ENCODE measurements around the gene ZNF19. TPM values are rescaled to one million over a fixed set of nuclear protein-coding genes. Genes with fewer than 3 reads are reported as not detected.
A peak's percentile ranks its signal among the peaks of the same experiment; 100 is the strongest.

ZNF19 gene
- total and polyA plus RNA-seq, 2 donors (not counting 3 experiments of a cell fraction or from before 2014, with no cell fraction given): 0.98 to 2.6 TPM

DNA sequence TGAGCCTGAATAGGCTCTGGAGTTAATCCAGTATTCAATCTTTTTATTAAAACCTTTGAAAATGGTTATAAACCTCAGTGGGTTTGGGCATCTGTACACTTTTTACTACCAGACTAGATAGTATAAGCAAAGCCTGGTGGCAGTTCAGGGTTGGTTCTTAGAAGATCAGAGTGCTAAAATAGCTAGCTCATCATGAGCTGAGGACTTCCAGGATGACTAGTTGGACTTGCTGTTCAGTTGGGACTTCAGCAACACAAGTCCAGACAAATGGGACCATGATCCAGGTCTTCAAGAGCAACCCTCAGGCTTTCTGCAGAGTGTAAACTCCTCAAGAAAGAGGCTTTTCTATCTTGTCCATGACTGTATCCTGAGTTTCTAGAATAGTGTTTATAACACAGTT lies 1.2 kb upstream of the ZNF19 start:
- ChIA-PET CTCF (interaction anchor here (2.5 kb wide), 1 partner anchor 9 kb away, joined by 12 read pairs; no protein-coding TSS in a partner anchor), POLR2A (no interaction called here)
- H3K9ac ChIP-seq (replicated peaks; ENCODE audit: extremely low read depth, insufficient read depth, low read length): no peak overlapping the region
- DNase-seq (ENCODE audit: low read depth, low spot score) (no peak), FAIRE-seq (no peak)
- H3K4me2 ChIP-seq (ENCODE audit: insufficient read depth, low read length): no peak overlapping the region
- BruUV-seq (replicated peaks): no TSS peak
- dilution Hi-C loops (cut with MboI; ENCODE audit: extremely low pct_ligation_motif_present, low sequenced_read_pairs): no loop called here
- TF ChIP-seq, protein P1, sequence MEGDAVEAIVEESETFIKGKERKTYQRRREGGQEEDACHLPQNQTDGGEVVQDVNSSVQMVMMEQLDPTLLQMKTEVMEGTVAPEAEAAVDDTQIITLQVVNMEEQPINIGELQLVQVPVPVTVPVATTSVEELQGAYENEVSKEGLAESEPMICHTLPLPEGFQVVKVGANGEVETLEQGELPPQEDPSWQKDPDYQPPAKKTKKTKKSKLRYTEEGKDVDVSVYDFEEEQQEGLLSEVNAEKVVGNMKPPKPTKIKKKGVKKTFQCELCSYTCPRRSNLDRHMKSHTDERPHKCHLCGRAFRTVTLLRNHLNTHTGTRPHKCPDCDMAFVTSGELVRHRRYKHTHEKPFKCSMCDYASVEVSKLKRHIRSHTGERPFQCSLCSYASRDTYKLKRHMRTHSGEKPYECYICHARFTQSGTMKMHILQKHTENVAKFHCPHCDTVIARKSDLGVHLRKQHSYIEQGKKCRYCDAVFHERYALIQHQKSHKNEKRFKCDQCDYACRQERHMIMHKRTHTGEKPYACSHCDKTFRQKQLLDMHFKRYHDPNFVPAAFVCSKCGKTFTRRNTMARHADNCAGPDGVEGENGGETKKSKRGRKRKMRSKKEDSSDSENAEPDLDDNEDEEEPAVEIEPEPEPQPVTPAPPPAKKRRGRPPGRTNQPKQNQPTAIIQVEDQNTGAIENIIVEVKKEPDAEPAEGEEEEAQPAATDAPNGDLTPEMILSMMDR (IDR thresholded peaks at IDR 0.05; ENCODE audit: extremely low read depth in 1 of 2, insufficient read depth in 1 of 2, low read depth in 1 of 2, low read length in 2 of 2): no peak
- TF ChIP-seq, protein P2, sequence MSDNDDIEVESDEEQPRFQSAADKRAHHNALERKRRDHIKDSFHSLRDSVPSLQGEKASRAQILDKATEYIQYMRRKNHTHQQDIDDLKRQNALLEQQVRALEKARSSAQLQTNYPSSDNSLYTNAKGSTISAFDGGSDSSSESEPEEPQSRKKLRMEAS (IDR thresholded peaks at IDR 0.05; ENCODE audit: insufficient read depth, insufficient read length): no peak
- no peak overlapping the region for H3K27ac ChIP-seq (ENCODE audit: insufficient read depth, low read depth, low read length)
- H3K27me3 ChIP-seq (ENCODE audit: control insufficient read depth in 2 of 2, insufficient read depth in 2 of 2, low read length in 2 of 2): peaks cover 0 to 5% of the 10 kb centered on the region in 2 experiments
- no peak overlapping the region for H2AFZ ChIP-seq (ENCODE audit: low read depth, low read length)
- no peaks in the 10 kb centered on the region for H3K79me2 ChIP-seq (ENCODE audit: control insufficient read depth, insufficient read depth, low read length)
- intact Hi-C loops (cut with micrococcal nuclease): no loop called here
- no peaks in the 10 kb centered on the region for H3K9me1 ChIP-seq (replicated peaks; ENCODE audit: control insufficient read depth, extremely low read depth, insufficient read depth, low read length)
- no peaks in the 10 kb centered on the region for H3K36me3 ChIP-seq (ENCODE audit: control insufficient read depth in 2 of 2, extremely low read depth in 1 of 2, insufficient read depth in 2 of 2, low read length in 2 of 2)
- no peaks in the 10 kb centered on the region for H3K4me1 ChIP-seq (ENCODE audit: control insufficient read depth, extremely low read depth, insufficient read depth, low read length)
- no peaks in the 10 kb centered on the region for H4K20me1 ChIP-seq (replicated peaks; ENCODE audit: control insufficient read depth, extremely low read depth, insufficient read depth, low read length)
- H3K9me3 ChIP-seq (replicated peaks; ENCODE audit: control insufficient read depth, insufficient read depth, low read length): no peaks in the 10 kb centered on the region
- H3K4me3 ChIP-seq (replicated peaks in 1 of 3; ENCODE audit: insufficient read depth in 1 of 3, low read depth in 1 of 3, low read length in 3 of 3): no peak overlapping the region

DNA sequence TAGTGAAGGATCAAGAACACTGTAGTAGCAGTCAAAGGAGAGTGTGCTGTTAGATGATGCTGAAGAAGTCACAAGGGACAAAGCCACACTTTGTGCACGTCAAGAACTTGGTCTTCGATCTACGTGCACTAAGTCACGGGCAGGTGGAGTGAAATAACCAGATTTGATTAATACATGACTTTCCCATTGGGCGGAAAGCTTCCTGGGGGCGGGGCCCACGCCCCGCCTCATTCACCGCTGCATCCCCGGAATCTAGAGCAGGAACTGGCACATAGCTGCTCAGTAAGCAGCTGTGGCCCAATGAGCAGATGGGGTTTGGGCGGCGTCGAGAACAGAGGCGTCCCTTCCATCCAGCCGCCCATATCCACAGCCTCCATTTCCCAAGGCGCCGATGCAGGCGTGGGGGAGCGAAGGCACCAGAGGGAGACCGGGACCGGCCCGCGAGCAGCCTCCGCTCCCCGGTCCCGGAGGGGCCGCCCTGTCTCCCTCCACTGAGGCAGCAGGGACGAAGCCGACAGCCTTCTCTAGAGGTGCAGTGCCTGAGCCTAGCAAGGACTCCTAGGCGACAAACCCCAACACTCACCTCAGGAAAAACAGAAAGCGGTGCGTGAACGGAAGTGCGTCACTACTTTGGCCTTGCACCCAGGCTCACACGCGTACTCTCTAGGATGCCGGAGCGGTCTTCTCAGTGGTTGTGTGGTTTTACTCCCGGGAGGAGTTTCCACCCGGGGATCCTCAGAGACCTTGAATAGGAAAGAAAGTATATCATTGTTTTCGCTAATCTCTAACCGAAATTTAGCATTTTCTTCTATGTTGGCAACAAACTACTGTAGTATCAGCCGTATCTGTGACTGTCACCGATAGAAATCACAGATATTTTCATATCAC lies 4.9 kb downstream of the ZNF19 start:
- DNase-seq (ENCODE audit: low read depth, low spot score) (peak; percentile 88), FAIRE-seq (peak; percentile 100)
- H2AFZ ChIP-seq (ENCODE audit: low read depth, low read length): peak overlapping the region; percentile 94
- peak overlapping the region; percentile 90 for H3K9ac ChIP-seq (replicated peaks; ENCODE audit: extremely low read depth, insufficient read depth, low read length)
- ChIA-PET POLR2A (interaction anchor here (0.6 to 1.4 kb wide), 3 partner anchors 22 to 151 kb away, joined by 4 to 8 read pairs (median 5); partner anchors contain the start of gene ZNF23), CTCF (interaction anchor here (1.1 to 1.4 kb wide), 4 partner anchors 15 to 72 kb away, joined by 4 to 7 read pairs (median 6); partner anchors contain the start of gene ZNF23)
- H3K36me3 ChIP-seq (ENCODE audit: control insufficient read depth in 2 of 2, extremely low read depth in 1 of 2, insufficient read depth in 2 of 2, low read length in 2 of 2): no peaks in the 10 kb centered on the region
- dilution Hi-C loops (cut with MboI; ENCODE audit: extremely low pct_ligation_motif_present, low sequenced_read_pairs) (no loop called here), intact Hi-C loops (cut with micrococcal nuclease) (loop anchor here (1.0 to 5.0 kb wide), 2 partner anchors 22 to 128 kb away; partner anchors contain the start of gene ZNF23)
- H3K27me3 ChIP-seq (ENCODE audit: control insufficient read depth in 2 of 2, insufficient read depth in 2 of 2, low read length in 2 of 2): no peaks in the 10 kb centered on the region
- no peaks in the 10 kb centered on the region for H3K9me1 ChIP-seq (replicated peaks; ENCODE audit: control insufficient read depth, extremely low read depth, insufficient read depth, low read length)
- no peaks in the 10 kb centered on the region for H3K9me3 ChIP-seq (replicated peaks; ENCODE audit: control insufficient read depth, insufficient read depth, low read length)
- peak overlapping the region; percentile 93 for H3K4me2 ChIP-seq (ENCODE audit: insufficient read depth, low read length)
- BruUV-seq (replicated peaks): TSS peak; percentile 83
- H3K4me3 ChIP-seq (replicated peaks in 1 of 3; ENCODE audit: insufficient read depth in 1 of 3, low read depth in 1 of 3, low read length in 3 of 3): peak overlapping the region; percentile 16 to 80 (median 67)
- H3K27ac ChIP-seq (ENCODE audit: insufficient read depth, low read depth, low read length): peak overlapping the region; percentile 76
- no peaks in the 10 kb centered on the region for H3K79me2 ChIP-seq (ENCODE audit: control insufficient read depth, insufficient read depth, low read length)
- TF ChIP-seq MYC (IDR thresholded peaks at IDR 0.05; ENCODE audit: low read depth, low read length): no peak
- TF ChIP-seq JUN (IDR thresholded peaks at IDR 0.05; ENCODE audit: borderline replicate concordance, insufficient read depth, insufficient read length, low read depth): no peak
- TF ChIP-seq POLR2A (IDR thresholded peaks at IDR 0.05; ENCODE audit: low read depth, low read length): peak; percentile 70
- no peak for TF ChIP-seq EZH2 (IDR thresholded peaks at IDR 0.05; ENCODE audit: borderline replicate concordance, low read depth, low read length, severe bottlenecking)
- TF ChIP-seq, protein P2 (IDR thresholded peaks at IDR 0.05; ENCODE audit: insufficient read depth, insufficient read length): no peak
- no peak for TF ChIP-seq GATA2 (IDR thresholded peaks at IDR 0.05; ENCODE audit: insufficient read depth, insufficient read length, low read depth, low read length)
- TF ChIP-seq POLR2AphosphoS5 (IDR thresholded peaks at IDR 0.05; ENCODE audit: insufficient read depth, low read depth, low read length): peak; percentile 61
- TF ChIP-seq, protein P1 (IDR thresholded peaks at IDR 0.05; ENCODE audit: extremely low read depth in 1 of 2, insufficient read depth in 1 of 2, low read depth in 1 of 2, low read length in 2 of 2): no peak
- TF ChIP-seq FOS (IDR thresholded peaks at IDR 0.05; ENCODE audit: borderline replicate concordance, insufficient read depth, low read length): no peak
- no peaks in the 10 kb centered on the region for H4K20me1 ChIP-seq (replicated peaks; ENCODE audit: control insufficient read depth, extremely low read depth, insufficient read depth, low read length)
- H3K4me1 ChIP-seq (ENCODE audit: control insufficient read depth, extremely low read depth, insufficient read depth, low read length): peaks cover 4% of the 10 kb centered on the region

All from endothelial cell of umbilical vein (primary cell).